NCI-H226 (cell line): ENCODE measurements around the gene IGF1R.

ENCODE experiments used
- DNase-seq: peaks from one replicate; pipeline ENCODE4 v3.0.0-alpha.2; 2015

The IGF1R gene

GRCh38 chr15:98729446-98730042 lies 81.2 kb downstream of the IGF1R start:
- DNase-seq: no peak

DNA sequence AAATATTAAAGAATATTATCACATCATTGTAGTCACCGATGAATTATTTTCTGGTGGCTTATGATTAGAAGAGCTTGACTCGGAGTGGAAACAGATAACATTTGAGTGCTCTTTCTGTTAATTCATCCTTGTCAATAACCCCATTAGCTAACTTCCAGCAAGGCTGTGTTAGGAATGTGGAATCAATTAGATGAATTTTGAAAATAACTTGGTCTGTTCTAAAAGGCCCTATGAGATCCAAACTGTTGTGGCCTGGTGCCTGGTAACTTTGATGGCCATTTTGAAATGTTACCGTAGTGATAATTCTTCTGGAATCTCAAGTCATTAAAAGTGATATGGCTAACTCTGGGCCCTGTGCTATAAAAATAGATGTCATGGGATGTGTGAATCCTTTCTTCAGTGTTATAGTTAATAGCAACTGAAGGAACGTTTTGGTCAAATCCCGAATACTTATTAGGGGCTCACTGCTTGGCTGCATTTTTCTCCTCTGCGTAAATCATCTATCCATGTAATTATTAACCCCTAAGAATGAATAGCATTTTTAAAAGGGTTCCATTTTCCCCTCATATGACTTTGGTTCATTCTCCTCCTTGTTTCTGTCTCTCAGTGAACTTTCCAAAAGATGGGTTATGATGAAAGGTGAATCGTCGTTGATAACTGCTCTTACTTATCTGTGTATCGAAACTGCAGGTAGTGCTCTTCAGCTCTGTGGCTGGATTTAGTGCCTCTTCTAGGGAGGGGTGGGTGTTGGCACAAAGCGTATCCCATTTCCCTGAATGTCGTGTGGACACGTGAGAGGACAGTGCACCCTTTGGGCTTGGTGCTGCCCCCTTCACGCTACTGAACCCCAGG lies 82.7 kb downstream of the IGF1R start:
- no peak for DNase-seq

DNA sequence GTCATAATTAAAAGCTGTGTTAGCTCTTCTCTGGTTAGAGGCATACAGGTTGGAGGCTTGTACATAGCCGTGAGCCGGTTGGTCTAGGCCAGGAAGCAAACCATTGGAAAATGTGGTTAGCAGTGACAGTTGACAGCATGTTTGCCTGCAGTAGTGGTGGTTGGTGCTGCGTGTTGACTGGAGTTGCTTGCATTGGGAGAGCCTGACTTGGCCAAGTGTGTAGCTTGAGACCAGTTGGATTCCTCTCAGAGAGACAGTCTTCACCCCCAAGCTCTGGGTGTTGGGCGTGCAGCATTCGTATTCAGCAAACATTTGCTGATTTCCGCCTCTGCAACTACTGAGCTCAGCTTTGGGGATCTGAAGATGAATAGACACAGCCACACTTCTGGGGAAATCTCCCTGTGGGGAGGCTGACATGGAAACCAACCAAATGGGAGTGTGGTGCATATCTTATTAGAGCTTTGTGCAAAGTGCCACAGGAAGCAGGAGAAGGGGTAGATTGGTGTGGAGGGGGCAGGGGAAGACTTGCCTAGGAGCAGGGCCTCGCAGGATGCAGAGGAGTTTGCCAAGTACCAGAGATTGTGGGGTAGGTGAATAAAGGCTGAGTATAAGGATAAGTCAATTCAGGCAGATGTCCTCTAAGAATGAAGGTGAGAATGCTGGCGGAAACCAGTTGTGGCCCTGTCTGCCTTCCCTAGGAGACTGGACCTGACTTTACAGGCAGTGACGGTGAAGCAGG lies 83.5 kb downstream of the IGF1R start:
- no peak for DNase-seq

- DNase-seq: no peak
Measured at GRCh38 chr15:98733098-98733497, 84.8 kb downstream of the IGF1R start.

- no peak for DNase-seq
Measured at GRCh38 chr15:98734466-98735199, 86.3 kb downstream of the IGF1R start.

DNA sequence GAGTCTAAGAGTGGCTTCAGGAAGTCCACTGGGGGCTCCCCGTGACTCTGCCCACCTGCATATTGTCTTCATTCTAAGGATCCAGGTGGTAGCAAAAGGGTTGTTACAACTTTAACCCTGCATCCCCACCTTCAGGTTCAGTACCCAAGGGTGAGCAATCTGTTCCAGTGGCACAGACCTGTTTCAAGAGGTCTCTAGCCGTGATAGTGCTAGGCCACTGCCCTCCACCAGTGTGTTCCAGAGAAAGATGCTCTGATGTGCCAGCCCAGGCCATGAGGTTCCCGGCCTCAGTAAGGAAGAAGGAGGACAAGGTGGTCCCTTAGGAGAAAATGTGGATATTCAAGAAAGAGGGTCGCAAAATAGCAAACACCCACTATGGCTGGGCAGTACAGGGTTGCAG lies 87.0 kb downstream of the IGF1R start:
- no peak for DNase-seq

DNA sequence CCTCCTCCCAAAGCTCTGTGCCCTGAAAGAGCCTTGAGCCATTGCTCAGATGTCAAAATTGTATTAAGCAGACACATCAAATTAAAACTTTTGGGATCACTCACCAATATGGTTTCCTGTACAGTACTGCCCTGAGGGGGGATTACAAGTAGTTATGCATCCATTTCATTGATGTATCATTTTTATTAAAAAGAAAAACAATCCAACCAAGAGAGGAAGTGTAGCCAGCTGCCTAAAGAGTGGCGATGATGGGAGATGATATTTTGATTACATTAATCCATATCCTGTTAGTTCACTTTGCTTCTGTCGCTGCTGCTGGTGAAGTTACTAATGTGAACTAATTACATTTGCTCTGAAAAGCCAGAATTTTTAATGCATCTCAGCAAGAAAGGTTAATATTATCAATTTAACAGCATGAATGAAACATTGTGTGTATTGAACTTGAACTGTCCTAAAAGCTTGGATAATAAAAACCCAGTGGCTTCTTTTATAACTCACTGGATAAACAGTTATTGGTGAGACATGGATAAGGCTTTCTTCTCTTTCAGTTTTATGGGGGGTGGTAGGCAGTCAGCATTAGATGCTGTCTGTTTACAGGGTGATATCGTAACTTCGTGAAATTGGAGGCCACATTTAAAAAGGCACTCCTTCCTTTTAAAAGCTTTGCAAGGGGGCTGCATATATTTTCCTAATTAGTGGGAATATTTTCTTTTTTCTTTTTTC lies 87.7 kb downstream of the IGF1R start:
- no peak for DNase-seq

DNA sequence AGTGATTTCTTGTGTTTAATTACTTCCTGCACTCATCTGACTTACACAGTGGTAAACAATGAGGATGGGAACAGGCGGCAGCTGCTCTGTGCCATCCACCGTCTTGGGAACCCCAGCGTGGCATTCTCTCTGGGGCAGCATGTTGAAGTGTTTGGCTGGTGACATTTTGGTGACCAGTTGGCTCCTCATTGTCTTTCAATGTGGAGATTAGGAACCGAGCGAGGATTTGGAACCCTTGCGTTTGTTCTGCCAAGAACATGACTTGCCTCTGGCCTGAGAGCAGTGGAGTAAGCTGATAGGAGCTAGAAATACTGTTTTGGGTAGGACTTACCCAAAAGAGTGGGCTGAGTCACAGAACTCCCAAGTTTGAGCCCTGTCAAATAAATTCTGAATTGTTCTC lies 88.8 kb downstream of the IGF1R start:
- no peak for DNase-seq

DNA sequence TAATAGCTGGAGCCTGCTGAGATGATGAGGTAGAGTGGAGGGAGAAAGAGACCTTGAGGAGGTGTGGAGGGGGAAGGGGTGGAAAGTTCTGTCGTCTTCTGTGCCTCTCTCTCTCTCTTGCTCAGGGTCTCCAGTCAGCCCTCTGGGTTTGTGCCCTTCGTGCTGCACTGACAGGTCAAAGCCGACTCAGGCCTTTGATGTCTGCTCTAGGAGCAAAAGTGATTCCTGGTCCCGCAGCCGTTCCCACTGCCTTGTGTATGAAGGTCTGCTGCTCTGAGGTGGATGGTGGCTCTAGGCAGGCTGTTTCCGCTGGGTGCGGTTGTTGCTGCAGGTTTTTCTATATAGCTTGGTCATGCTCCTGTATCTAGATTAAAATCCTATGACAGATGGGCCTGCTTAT lies 89.4 kb downstream of the IGF1R start:
- no peak for DNase-seq

- no peak for DNase-seq
Measured at GRCh38 chr15:98738689-98739401, 90.5 kb downstream of the IGF1R start.

DNA sequence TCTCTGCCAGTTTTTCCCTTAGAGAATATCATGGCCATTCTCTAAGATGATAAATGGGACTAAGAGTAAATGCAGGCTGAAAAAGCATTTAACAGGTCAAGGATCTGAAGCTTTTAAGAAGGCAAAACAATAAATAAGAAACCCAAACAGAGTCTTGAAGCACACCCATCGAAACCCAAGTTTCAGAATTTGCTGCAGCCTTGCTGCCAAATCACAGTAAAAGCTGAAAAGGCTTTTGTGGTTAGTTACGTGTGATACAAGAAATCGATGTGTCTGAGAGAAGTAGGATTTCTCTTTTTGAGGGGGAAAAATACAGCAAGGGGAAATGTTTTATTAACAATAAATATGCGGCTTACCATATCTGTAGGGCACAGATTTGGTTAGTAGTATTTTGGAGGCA lies 92.0 kb downstream of the IGF1R start:
- no peak for DNase-seq

DNA sequence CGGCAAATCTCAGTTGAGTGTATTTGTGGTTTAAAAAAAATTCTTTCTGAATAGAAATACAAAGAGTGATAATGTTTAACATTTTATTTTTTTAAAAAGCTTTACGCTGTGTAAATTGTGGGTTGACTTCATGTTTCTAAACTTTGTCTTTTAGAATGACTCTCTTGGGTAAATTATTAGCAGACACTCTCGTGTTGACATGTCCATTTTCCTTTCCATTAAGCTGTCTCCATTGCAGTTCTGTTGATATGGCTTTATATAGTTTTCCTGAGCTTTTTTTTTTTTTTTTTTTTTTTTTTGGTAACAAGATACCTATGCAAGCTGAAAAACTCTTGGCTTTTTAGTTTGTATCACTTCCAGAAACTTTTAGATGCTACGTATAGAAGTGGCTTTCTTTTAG lies 92.6 kb downstream of the IGF1R start:
- DNase-seq: no peak

DNA sequence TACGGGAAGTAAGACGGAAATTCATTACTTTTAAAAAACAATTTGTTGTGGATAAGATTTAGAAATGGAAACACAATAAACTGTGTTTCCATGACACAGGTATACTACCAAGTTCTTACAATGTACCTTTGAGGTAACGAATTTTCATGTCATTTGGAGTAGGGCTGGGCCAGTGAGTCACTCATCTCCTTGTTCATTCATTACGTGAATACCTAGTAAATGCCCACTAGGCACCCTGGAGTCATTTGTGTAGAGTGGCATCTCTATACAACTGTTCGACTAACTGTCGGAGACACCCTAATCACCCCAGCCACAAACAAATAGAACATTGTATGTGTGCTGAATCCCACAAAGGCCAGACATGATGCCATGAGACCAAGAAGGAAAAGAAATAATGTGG lies 94.8 kb downstream of the IGF1R start:
- DNase-seq: no peak

GRCh38 chr15:98744506-98744905 lies 96.2 kb downstream of the IGF1R start:
- DNase-seq: no peak

- no peak for DNase-seq
Measured at GRCh38 chr15:98745179-98745578, 96.8 kb downstream of the IGF1R start.

- peak; percentile 71 for DNase-seq
Measured at GRCh38 chr15:98745650-98746374, 97.5 kb downstream of the IGF1R start.

DNA sequence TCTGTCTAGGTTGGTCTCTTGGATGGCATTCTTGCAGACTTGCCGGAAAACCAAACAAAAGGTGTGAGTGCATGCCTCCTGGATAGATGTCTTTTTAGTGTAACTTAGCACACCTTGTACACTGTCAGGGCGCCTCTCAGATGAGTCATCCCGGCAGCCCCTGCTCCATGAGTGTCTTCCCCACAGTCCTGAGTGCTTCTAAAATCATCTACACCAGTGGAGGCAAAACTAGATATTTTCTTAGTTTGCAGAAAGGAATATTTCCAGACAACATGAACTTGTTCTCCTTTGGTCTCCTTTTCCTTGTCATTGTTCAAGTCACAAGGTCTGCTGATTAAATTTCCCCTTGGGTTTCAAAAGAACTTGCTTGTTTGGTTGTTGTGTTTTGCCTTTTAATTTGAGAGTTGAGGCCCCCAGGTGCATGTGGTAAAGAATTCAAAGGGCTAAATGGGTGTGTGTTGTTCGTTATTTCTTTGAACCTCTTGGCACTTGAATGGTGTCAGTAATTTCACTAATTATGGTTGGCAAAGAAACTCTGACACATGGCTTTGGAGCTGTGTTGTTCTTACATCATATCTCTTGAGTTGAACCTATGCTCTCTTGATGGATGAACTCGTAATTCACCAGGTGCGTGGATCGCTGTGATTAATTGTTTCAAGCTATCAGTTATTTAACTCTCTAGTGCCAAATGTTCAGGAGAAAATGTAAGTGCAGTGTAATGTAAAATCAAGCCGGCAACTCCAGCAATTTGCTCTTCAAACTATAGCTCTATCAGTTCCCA lies 98.2 kb downstream of the IGF1R start:
- no peak for DNase-seq

DNA sequence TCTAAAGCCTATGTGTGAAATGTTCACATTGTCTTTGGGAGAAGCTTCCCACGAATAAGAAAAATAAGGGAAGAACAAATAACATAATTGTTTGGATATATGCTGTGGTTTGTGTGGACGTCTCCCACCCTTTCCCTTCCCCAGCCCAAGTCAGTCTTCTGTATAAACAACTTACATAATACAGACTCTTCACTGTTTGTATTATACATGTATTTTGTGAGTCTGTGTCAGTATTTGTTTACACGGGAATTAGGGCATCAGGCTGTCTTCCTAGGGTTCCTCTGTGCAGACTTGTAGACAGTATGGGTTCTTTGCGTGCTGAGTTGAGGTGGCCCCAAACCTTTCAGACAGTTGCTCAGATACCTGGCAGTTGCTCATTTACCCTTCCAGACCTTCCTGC lies 103.4 kb downstream of the IGF1R start:
- DNase-seq: no peak

GRCh38 chr15:98753726-98754656 lies 105.7 kb downstream of the IGF1R start:
- peak; percentile 39 for DNase-seq
